GM03348 (cell line): Measurements from ENCODE around the gene ATXN1.
"Not testable (repeated sequence)": the region's sequence is repeated elsewhere in the genome, so short reads cannot be mapped to it uniquely, and the experiment has no call there.

ENCODE experiments used
- DNase-seq: peaks from one replicate; pipeline ENCODE4 v3.0.0; 2012; ENCODE audit warnings: low spot score

ATXN1 gene

DNA sequence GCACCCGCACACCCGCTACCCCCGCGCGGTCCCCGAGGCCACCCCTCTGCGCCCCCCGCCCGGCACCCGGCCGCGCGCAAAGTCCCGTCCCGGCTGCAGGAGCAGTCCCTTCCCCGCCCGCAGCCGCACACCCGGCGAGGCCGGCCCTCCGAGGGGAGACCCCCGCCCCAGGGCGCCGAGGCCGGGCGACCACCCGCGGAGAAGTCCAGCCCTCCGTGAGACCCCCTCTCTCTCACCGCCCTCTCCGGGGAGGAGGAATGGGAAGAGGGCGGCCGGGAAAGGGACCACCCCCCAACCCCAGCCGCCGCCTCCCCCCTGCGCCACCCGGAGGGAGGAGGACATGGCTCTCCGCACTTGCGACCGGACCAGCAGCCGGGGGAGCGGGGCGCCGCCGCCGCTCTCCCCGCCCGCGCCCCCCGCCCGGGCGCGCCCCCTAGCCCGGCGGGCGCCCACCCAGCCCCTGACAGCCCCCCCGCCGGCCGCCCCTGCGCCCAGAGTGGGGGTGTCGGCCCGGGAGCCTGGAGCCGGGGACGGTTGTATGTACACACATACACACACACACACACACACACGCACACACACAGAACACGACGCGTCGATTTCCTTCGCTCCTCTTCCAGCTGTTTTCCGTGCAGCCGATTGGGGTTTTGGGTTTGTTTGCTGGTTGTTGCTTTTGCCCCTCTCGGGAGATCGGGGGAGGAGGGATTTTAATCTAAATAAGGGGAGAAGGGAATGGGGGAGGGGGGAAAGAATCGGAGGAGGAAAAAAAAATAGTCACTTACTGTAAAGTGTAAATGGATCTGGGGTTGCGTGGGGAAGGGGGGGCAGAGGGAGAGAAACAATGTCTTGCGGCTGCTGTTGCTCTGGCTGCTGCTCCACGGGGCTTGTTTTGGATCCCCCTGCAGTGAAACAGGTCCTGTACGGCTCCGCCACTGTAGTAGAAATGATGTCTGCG is at the start of gene ATXN1:
Gene ATXN1 (minus strand): TSS at position 945 of the 955 bp plus-strand sequence.
- peak; percentile 71 for DNase-seq

DNA sequence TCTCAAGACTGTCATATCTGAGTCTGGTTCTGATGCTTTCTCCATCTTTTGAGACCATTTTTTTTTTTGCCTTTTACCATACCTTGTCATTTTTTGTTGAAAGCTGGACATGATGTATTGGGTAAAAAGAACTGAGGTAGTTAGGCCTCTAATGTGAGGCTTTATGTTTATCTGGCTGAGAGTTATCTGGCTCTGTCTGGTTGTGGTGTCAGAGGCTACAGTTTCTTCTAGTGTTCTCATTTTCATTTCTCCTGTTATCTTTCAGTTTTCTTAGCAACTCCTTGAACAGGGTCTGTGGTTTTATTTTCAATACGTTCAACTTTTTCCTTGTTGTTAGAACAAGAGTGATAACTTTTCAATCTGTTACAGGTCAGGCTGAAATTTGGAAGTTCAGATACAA is 49.2 kb upstream of the ATXN1 start:
- no peak for DNase-seq

DNA sequence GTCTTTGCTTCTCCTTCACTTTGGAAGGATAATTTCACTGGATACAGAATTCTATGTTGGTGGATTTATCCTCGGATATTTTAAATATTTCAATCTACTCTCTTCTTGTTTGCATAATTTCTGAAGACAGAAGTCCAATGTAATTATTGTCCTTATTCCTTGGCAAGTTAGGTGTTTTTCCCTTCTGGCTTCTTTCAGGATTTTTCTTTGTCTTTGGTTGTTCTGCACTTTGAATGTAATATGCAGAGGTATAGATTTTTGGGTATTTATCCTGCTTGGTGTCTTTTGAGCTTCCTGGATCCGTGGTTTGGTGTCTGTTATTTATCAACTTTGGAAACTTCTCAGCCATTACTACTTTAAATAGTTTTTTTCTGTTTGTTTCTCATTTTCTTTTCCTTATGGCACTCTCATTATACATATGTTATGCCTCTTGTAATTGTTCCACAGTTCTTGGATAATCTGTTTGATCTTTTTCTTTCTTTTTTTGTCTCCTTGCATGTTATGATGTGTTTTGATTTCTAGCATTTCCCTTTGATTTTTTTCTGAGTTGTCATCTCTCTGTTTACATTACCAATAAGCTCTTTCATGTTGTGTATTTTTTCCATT is 48.6 kb upstream of the ATXN1 start:
- DNase-seq = no peak

GRCh38 chr6:16807956-16808355 is 46.7 kb upstream of the ATXN1 start:
- no peak for DNase-seq

- DNase-seq = no peak
These were observed 45.1 kb upstream of the ATXN1 start for GRCh38 chr6:16806363-16806762.

DNA sequence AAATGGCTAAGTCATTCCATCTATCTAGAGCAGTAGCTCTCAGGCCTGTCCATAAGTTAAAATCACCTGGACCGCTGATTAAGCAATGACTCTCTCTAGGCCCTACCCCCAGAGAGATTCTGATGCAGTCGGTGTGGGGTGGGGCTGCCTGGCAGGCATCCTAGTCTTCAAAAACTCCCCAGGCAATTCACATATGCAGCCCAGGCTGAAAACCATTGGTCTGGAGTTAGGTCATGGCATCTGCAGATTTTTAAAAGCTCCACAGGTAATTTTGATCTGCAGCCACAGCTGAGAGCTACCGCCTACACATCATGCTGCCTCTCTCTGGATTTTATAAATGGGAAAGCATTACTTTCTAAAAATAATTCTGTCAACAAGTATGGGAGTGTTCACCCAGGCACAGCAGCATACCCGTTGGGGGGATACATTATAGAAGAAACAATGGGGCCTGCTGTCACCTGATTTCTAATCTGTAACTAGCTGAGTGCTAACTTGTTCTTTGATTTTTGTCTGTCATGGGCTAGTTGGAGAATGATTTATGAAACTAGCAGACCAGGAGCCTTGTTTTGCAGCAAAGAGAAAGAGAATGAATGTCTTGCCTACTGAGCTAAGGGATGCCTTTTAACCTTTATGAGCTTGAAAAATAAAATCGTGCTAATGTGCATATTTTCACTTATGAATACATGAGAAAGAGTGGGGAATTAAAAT is 44.1 kb upstream of the ATXN1 start:
- no peak for DNase-seq

- no peak for DNase-seq
These were observed 43.4 kb upstream of the ATXN1 start for GRCh38 chr6:16804546-16805242.

DNA sequence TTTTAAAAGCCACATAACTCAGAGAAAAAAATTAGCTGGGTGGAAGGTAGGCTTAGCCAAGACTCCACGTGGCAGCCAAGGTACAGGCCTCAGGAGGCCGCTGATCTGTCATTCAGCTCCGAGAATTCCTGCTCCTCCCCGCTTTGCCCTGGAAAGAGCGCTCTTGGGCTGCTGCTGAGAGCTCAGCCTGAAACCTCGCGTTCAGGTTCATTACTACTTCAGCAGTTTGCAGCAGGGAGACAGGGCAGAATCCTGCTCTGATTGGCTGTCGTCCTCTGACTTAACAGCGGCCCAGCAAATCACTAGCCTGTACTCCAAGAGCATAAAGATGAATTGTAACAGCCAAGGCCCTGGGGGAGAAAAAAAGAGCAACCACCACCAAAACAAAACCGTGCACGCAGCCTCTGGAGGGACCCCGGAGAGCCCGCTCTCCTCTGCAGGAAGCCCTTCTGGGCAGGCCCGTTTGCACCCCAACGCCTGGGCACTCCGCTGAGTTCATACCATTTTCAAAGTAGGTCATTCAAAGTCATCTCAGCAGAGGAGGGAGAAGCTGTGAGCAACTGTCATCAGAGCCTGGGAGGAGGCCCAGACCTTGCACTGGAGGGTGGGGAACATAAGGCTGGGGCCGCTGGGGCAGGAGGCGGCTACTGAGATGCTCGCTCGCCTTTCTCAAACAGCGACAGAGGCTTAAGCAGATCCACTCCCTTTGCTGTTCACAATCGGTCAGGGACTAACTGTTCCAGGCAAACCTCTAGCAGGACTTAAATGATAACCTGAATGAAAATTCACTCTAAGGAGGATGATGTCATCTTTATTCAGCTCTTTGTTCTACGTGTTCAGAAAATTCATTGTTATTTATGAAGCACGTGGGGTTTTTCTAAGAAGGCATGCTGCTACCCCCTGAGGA is 42.3 kb upstream of the ATXN1 start:
- DNase-seq = no peak

DNA sequence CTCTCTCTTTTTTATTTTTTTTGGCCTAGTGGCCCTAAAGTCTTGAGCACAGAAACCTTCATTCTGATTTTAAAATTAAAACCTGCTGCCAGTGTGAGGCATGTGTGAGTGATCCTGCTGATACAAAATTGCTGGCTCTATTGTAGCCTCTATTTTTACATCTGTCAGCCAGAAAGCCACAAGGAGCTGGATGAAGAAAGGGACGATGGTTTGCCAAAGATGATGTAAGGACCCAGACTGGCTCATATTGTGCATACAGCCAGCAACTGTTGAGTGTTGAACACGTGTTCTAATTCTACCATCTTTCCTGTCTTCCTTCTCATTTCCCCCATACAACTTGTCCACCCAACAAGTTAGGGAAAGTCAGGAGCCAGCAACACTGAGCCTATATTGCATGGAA is 40.8 kb upstream of the ATXN1 start:
- DNase-seq = peak; percentile 87

DNA sequence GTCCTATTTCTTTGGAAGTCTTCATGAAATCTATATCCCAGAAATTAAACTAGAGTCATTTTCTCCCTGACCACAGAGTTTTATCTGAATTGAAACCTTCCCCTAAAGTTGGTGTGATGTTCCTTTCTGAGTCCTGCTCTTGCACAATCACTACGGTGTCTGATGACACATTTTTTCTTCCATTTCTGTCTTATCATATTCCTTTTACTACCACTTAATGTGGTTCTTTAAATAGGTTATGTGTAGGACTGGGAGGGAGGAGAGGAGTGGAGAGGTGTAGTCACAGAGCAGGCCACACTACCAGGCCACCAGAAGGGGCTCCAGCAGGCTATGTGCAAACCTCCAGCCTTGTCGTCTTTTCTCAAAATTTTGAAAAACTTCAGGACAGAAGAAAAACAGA is 39.7 kb upstream of the ATXN1 start:
- peak; percentile 37 for DNase-seq

GRCh38 chr6:16800341-16800740 is 39.1 kb upstream of the ATXN1 start:
- no peak for DNase-seq

DNA sequence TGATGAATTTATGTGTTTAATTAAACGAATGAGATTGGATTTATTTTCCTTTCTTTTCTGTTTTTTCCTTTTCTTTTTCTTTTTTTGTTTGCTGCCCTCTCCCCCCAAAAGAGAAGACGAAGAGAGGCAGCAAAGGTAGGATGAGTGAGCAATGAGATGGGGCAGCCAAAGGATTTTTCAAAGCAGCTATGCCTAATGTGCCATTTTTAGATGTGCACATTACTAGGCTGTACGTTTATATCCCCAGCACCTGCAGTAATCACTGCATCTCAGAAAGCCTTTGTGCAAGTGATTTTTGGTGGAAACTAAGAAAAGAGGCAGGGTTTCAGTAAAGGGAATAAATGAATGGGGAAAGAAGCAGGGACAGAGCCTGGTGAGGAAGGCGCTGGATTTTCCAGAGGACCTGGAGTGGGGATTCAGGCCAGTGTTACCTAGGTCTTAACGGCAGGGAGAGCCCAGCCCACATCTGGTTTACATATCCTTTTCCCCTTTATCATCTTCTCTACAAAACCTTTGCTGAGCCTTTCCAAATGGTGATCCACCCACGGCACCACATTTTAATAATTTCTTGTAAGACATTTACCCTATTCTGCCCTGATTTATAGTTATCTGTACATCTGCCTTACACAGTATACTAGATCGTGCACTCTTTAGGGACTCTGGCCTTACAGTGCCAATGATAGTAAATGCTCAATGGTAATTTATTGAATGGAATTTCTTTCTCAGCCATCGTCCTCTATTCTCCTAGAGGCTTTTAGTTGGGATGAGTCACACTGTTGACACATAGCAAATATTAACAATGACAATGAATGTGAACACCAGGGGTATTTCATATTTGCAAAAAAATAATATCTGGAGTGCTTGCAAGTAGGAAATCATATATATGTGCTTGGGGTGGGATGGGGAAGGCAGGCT is 38.3 kb upstream of the ATXN1 start:
- DNase-seq = peak; percentile 51

- no peak for DNase-seq
These were observed 32.7 kb upstream of the ATXN1 start for GRCh38 chr6:16793828-16794412.

GRCh38 chr6:16789329-16790038 is 28.2 kb upstream of the ATXN1 start:
- no peak for DNase-seq

DNA sequence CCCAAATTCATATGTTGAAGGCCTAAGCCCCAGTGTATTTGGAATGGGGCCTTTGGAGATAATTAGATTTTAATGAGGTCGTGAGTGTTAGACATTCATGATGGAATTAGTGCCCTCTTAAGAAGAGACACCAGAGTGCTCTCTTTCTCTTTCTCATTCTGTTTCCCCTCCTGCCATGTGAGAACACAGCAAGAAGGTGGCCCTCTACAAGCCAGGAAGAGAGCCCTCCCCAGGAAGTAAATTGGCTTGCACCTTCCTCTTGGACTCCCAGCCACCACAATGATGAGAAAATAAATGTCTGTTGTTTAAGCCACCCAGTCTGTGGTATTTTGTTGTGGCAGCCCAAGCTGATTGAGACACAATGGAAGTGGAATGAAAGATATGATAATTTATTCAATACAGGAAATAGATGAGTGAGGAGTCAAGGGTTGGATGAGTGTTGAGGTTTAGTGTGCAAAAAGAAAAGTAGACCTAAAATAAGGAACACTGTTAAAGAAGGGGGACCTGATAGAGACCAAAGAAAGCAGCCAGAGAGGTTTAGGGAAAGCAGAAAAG is 25.9 kb upstream of the ATXN1 start:
- no peak for DNase-seq

DNA sequence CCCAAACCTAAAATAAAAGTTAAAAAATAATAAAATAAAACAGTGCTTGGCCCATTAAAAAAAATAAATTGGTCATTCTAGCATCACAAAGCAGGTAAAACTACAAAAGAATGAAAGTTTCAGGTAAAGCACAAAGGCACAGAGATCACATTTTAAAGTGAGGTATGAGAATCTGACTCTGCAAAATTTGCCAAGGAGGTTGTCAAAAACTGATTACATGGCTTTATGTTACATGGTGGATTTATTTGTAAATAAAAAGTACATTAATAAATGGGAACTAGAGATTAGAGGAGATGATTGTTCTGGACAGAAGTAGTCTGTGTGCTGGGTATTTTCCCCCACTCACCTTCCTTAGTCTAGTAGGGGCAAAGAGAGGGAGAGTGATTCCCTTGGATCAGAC is 24.2 kb upstream of the ATXN1 start:
- no peak for DNase-seq

- DNase-seq = not testable (repeated sequence)
These were observed 23.7 kb upstream of the ATXN1 start for GRCh38 chr6:16784957-16785356.

DNA sequence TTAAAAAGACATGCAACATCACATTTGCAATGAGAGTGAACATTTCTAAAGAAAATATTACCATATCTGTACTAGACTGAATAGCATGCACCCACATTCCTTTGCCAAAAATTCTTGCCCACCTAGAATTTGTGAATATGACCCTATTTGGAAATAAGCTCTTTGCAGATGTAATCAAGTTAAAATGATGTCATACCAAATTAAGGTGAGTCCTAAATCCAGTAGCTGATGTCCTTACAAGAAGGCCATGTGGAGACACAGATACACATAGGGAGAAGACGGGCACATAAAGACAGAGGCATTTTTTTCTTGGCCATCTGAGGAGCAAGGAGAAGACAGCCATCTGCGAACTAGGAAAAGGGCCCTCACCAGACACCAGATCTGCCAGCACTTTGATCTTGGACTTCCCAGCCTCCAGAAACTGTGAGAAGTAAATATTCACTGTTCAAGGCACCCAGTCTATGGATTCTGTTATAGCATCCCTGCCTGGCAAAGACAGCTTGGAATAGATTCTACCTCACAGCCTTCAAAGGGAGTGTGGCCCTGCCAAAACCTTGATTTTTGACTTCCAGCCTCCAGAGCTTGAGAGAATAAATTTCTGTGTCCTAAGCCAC is 22.8 kb upstream of the ATXN1 start:
- DNase-seq = no peak
